ENCODE data around the gene ANKMY1.
A peak's percentile ranks its signal among the peaks of the same experiment; 100 is the strongest.

Gene ANKMY1

GRCh38 chr2:240465765-240466578 lies 91.8 kb downstream of the ANKMY1 start:
- no peaks in the 10 kb centered on the region for H3K9me3 ChIP-seq (ENCODE audit: severe bottlenecking)
- no peak for DNase-seq (ENCODE audit: low spot score)
- TF ChIP-seq, protein P1, sequence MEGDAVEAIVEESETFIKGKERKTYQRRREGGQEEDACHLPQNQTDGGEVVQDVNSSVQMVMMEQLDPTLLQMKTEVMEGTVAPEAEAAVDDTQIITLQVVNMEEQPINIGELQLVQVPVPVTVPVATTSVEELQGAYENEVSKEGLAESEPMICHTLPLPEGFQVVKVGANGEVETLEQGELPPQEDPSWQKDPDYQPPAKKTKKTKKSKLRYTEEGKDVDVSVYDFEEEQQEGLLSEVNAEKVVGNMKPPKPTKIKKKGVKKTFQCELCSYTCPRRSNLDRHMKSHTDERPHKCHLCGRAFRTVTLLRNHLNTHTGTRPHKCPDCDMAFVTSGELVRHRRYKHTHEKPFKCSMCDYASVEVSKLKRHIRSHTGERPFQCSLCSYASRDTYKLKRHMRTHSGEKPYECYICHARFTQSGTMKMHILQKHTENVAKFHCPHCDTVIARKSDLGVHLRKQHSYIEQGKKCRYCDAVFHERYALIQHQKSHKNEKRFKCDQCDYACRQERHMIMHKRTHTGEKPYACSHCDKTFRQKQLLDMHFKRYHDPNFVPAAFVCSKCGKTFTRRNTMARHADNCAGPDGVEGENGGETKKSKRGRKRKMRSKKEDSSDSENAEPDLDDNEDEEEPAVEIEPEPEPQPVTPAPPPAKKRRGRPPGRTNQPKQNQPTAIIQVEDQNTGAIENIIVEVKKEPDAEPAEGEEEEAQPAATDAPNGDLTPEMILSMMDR (IDR thresholded peaks at IDR 0.05; ENCODE audit: poor library complexity, severe bottlenecking), result no peak
- ATAC-seq (ENCODE audit: low read depth), result no peak
- H3K36me3 ChIP-seq (ENCODE audit: low read depth), result peaks cover 28% of the 10 kb centered on the region
- H3K27me3 ChIP-seq (ENCODE audit: insufficient read depth, poor library complexity, severe bottlenecking), result no peaks in the 10 kb centered on the region
- no peaks in the 10 kb centered on the region for H3K4me1 ChIP-seq (ENCODE audit: insufficient read depth, poor library complexity, severe bottlenecking)
- H3K27ac ChIP-seq (ENCODE audit: poor library complexity, severe bottlenecking), result no peak overlapping the region
- H3K4me3 ChIP-seq (ENCODE audit: severe bottlenecking), result no peak overlapping the region

- no peaks in the 10 kb centered on the region for H3K4me1 ChIP-seq (ENCODE audit: insufficient read depth, poor library complexity, severe bottlenecking)
- no peak overlapping the region for H3K4me3 ChIP-seq (ENCODE audit: severe bottlenecking)
- no peaks in the 10 kb centered on the region for H3K9me3 ChIP-seq (ENCODE audit: severe bottlenecking)
- peaks cover 30% of the 10 kb centered on the region for H3K36me3 ChIP-seq (ENCODE audit: low read depth)
- DNase-seq (ENCODE audit: low spot score), result peak; percentile 66
- TF ChIP-seq, protein P1 (IDR thresholded peaks at IDR 0.05; ENCODE audit: poor library complexity, severe bottlenecking), result no peak
- no peak overlapping the region for H3K27ac ChIP-seq (ENCODE audit: poor library complexity, severe bottlenecking)
- ATAC-seq (ENCODE audit: low read depth), result no peak
- no peaks in the 10 kb centered on the region for H3K27me3 ChIP-seq (ENCODE audit: insufficient read depth, poor library complexity, severe bottlenecking)
Observed at GRCh38 chr2:240465268-240465764, 92.5 kb downstream of the ANKMY1 start.

DNA sequence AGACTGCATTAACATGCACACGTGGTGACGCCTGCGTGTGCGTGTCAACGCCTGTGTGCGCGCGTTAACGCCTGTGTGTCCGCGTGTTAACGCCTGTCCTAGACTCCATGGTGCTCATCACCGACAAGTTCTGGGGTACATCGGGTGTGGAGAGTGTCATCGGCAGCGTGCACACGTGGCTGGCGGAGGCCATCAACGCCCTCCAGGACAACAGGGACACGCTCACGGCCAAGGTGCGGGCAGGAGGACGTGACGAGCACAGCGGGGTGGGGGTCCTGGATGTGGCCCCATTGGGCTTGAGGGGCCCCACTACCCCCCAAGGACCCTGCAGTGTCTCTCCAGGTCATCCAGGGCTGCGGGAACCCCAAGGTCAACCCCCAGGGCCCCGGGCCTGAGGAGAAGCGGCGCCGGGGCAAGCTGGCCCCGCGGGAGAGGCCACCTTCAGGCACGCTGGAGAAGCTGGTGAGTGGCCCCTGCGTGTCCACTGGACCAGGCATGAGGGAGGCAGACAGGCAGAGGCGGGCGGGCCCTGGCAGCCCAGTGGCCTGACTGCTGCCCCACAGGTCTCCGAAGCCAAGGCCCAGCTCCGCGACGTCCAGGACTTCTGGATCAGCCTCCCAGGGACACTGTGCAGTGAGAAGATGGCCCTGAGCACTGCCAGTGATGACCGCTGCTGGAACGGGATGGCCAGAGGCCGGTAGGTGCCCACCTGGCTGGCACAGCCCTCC lies 93.1 kb downstream of the ANKMY1 start:
- no peaks in the 10 kb centered on the region for H3K9me3 ChIP-seq (ENCODE audit: severe bottlenecking)
- peaks cover 34% of the 10 kb centered on the region for H3K36me3 ChIP-seq (ENCODE audit: low read depth)
- no peaks in the 10 kb centered on the region for H3K4me1 ChIP-seq (ENCODE audit: insufficient read depth, poor library complexity, severe bottlenecking)
- DNase-seq (ENCODE audit: low spot score) (no peak), ATAC-seq (ENCODE audit: low read depth) (no peak)
- TF ChIP-seq, protein P1 (IDR thresholded peaks at IDR 0.05; ENCODE audit: poor library complexity, severe bottlenecking), result no peak
- no peak overlapping the region for H3K27ac ChIP-seq (ENCODE audit: poor library complexity, severe bottlenecking)
- H3K27me3 ChIP-seq (ENCODE audit: insufficient read depth, poor library complexity, severe bottlenecking), result no peaks in the 10 kb centered on the region
- H3K4me3 ChIP-seq (ENCODE audit: severe bottlenecking), result no peak overlapping the region

- H3K27me3 ChIP-seq (ENCODE audit: insufficient read depth, poor library complexity, severe bottlenecking), result no peaks in the 10 kb centered on the region
- no peak overlapping the region for H3K4me3 ChIP-seq (ENCODE audit: severe bottlenecking)
- no peak overlapping the region for H3K27ac ChIP-seq (ENCODE audit: poor library complexity, severe bottlenecking)
- TF ChIP-seq, protein P1 (IDR thresholded peaks at IDR 0.05; ENCODE audit: poor library complexity, severe bottlenecking), result no peak
- no peak for ATAC-seq (ENCODE audit: low read depth)
- H3K36me3 ChIP-seq (ENCODE audit: low read depth), result peaks cover 40% of the 10 kb centered on the region
- no peaks in the 10 kb centered on the region for H3K9me3 ChIP-seq (ENCODE audit: severe bottlenecking)
- DNase-seq (ENCODE audit: low spot score), result no peak
- H3K4me1 ChIP-seq (ENCODE audit: insufficient read depth, poor library complexity, severe bottlenecking), result no peaks in the 10 kb centered on the region
Observed at GRCh38 chr2:240463866-240464481, 93.8 kb downstream of the ANKMY1 start.

Data from RWPE2 (cell line).